ENCODE measurements around the gene KCNJ9. TPM values are rescaled to one million over a fixed set of nuclear protein-coding genes. Genes with fewer than 3 reads are reported as not detected.
A peak's percentile ranks its signal among the peaks of the same experiment; 100 is the strongest.

The KCNJ9 gene
- total RNA-seq, 1 donor from 2014 or later: not detected

DNA sequence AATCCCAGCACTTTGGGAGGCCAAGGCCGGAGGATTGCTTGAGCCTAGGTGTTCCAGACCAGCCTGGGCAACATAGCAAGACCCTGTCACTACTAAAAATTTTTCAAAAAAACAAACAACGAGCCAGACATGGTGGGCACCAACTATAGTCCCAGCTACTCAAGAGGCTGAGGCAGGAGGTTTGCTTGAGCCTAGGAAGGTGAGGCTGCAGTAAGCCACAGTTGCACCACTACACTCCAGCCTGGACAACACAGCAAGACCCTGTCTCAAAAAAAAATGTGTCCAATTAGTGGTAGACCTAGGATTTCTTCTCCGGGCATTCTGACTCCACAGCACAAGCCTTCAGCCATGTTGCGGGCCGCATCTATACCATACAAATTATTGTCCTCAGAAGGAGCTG is 23.8 kb downstream of the KCNJ9 start:
- Histone ChIP-seq H3K27ac (ENCODE audit: low read depth, low read length) (no peak overlapping the region), H3K9me3 (ENCODE audit: insufficient read depth, low read depth, low read length) (no peaks in the 10 kb centered on the region), H2AFZ (ENCODE audit: low read depth, low read length) (no peak overlapping the region), H3K79me2 (ENCODE audit: insufficient read depth, low read length) (no peaks in the 10 kb centered on the region), H3K4me1 (ENCODE audit: insufficient read depth, low read length) (peaks cover 6% of the 10 kb centered on the region), H3K27me3 (ENCODE audit: insufficient read depth, low read length) (peaks cover 10% of the 10 kb centered on the region), H3K36me3 (ENCODE audit: insufficient read depth, low read length) (no peaks in the 10 kb centered on the region), H3K9ac (ENCODE audit: low read length) (no peak overlapping the region), H3K4me2 (ENCODE audit: low read length) (no peak overlapping the region), H4K20me1 (ENCODE audit: insufficient read depth, low read length) (no peaks in the 10 kb centered on the region), H3K4me3 (ENCODE audit: insufficient read depth, low read depth, low read length) (no peak overlapping the region)
- no peak overlapping the region for H3K27ac Mint-ChIP-seq (ENCODE audit: unreplicated experiment)
- H3K4me1 Mint-ChIP-seq (ENCODE audit: low read depth, unreplicated experiment): peaks cover 32% of the 10 kb centered on the region
- TF ChIP-seq, protein P1, sequence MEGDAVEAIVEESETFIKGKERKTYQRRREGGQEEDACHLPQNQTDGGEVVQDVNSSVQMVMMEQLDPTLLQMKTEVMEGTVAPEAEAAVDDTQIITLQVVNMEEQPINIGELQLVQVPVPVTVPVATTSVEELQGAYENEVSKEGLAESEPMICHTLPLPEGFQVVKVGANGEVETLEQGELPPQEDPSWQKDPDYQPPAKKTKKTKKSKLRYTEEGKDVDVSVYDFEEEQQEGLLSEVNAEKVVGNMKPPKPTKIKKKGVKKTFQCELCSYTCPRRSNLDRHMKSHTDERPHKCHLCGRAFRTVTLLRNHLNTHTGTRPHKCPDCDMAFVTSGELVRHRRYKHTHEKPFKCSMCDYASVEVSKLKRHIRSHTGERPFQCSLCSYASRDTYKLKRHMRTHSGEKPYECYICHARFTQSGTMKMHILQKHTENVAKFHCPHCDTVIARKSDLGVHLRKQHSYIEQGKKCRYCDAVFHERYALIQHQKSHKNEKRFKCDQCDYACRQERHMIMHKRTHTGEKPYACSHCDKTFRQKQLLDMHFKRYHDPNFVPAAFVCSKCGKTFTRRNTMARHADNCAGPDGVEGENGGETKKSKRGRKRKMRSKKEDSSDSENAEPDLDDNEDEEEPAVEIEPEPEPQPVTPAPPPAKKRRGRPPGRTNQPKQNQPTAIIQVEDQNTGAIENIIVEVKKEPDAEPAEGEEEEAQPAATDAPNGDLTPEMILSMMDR (IDR thresholded peaks at IDR 0.05; ENCODE audit: insufficient read depth, low read depth, low read length): no peak
- no peak for TF ChIP-seq EZH2 (IDR thresholded peaks at IDR 0.05; ENCODE audit: insufficient read depth, low read length)
- peaks cover 2% of the 10 kb centered on the region for H3K9me3 Mint-ChIP-seq (ENCODE audit: unreplicated experiment)
- H3K27me3 Mint-ChIP-seq (ENCODE audit: low read depth, unreplicated experiment): peaks cover 12% of the 10 kb centered on the region
- DNase-seq (ENCODE audit: low read depth) (no peak), FAIRE-seq (no peak)
- H3K4me3 Mint-ChIP-seq (ENCODE audit: unreplicated experiment): no peak overlapping the region
- no peaks in the 10 kb centered on the region for H3K36me3 Mint-ChIP-seq (ENCODE audit: low read depth, unreplicated experiment)

DNA sequence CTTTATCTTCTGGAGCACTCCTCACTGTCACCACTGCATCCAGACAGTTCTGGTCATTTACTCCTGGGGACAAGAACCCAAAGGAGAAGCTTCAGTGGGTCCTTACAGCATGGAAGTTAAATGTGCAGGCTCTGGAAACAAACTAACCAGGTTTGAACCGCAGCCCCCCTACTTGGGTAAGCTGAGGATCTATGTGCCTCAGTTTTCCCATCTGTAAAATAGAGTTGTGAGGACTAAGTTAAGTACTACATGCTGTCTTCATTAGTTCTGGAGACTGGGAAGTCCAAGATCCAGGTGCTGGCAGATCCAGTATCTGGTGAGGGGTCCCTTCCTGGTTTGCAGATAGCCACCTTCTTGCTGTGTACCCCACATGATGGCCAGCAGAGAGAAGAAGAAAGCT is 26.2 kb downstream of the KCNJ9 start:
- H3K4me2 ChIP-seq (ENCODE audit: low read length): no peak overlapping the region
- no peaks in the 10 kb centered on the region for H3K9me3 ChIP-seq (ENCODE audit: insufficient read depth, low read depth, low read length)
- H3K36me3 ChIP-seq (ENCODE audit: insufficient read depth, low read length): no peaks in the 10 kb centered on the region
- Mint-ChIP-seq H3K27ac (ENCODE audit: unreplicated experiment) (no peak overlapping the region), H3K4me3 (ENCODE audit: unreplicated experiment) (no peak overlapping the region), H3K27me3 (ENCODE audit: low read depth, unreplicated experiment) (peaks cover 19% of the 10 kb centered on the region), H3K4me1 (ENCODE audit: low read depth, unreplicated experiment) (peaks cover 27% of the 10 kb centered on the region), H3K9me3 (ENCODE audit: unreplicated experiment) (peaks cover 2% of the 10 kb centered on the region), H3K36me3 (ENCODE audit: low read depth, unreplicated experiment) (no peaks in the 10 kb centered on the region)
- H3K27me3 ChIP-seq (ENCODE audit: insufficient read depth, low read length): peaks cover 16% of the 10 kb centered on the region
- DNase-seq (ENCODE audit: low read depth): no peak
- H3K27ac ChIP-seq (ENCODE audit: low read depth, low read length): no peak overlapping the region
- H4K20me1 ChIP-seq (ENCODE audit: insufficient read depth, low read length): no peaks in the 10 kb centered on the region
- H3K9ac ChIP-seq (ENCODE audit: low read length): no peak overlapping the region
- no peak for TF ChIP-seq EZH2 (IDR thresholded peaks at IDR 0.05; ENCODE audit: insufficient read depth, low read length)
- H3K4me3 ChIP-seq (ENCODE audit: insufficient read depth, low read depth, low read length): no peak overlapping the region
- FAIRE-seq: no peak
- no peaks in the 10 kb centered on the region for H3K4me1 ChIP-seq (ENCODE audit: insufficient read depth, low read length)
- no peak overlapping the region for H2AFZ ChIP-seq (ENCODE audit: low read depth, low read length)
- H3K79me2 ChIP-seq (ENCODE audit: insufficient read depth, low read length): no peaks in the 10 kb centered on the region

GRCh38 chr1:160108888-160109662 is 27.7 kb downstream of the KCNJ9 start:
- no peaks in the 10 kb centered on the region for H3K36me3 Mint-ChIP-seq (ENCODE audit: low read depth, unreplicated experiment)
- Histone ChIP-seq H3K4me2 (ENCODE audit: low read length) (no peak overlapping the region), H3K9ac (ENCODE audit: low read length) (no peak overlapping the region), H3K79me2 (ENCODE audit: insufficient read depth, low read length) (no peaks in the 10 kb centered on the region), H3K4me1 (ENCODE audit: insufficient read depth, low read length) (no peaks in the 10 kb centered on the region), H3K27ac (ENCODE audit: low read depth, low read length) (no peak overlapping the region), H4K20me1 (ENCODE audit: insufficient read depth, low read length) (no peaks in the 10 kb centered on the region), H2AFZ (ENCODE audit: low read depth, low read length) (no peak overlapping the region), H3K4me3 (ENCODE audit: insufficient read depth, low read depth, low read length) (no peak overlapping the region), H3K9me3 (ENCODE audit: insufficient read depth, low read depth, low read length) (no peaks in the 10 kb centered on the region), H3K36me3 (ENCODE audit: insufficient read depth, low read length) (no peaks in the 10 kb centered on the region), H3K27me3 (ENCODE audit: insufficient read depth, low read length) (peaks cover 19% of the 10 kb centered on the region)
- peaks cover 17% of the 10 kb centered on the region for H3K4me1 Mint-ChIP-seq (ENCODE audit: low read depth, unreplicated experiment)
- peaks cover 24% of the 10 kb centered on the region for H3K27me3 Mint-ChIP-seq (ENCODE audit: low read depth, unreplicated experiment)
- H3K27ac Mint-ChIP-seq (ENCODE audit: unreplicated experiment): peak overlapping the region; percentile 65
- DNase-seq (ENCODE audit: low read depth) (peak; percentile 22), FAIRE-seq (no peak)
- no peak overlapping the region for H3K4me3 Mint-ChIP-seq (ENCODE audit: unreplicated experiment)
- H3K9me3 Mint-ChIP-seq (ENCODE audit: unreplicated experiment): peaks cover 4% of the 10 kb centered on the region
- TF ChIP-seq, protein P1 (IDR thresholded peaks at IDR 0.05; ENCODE audit: insufficient read depth, low read depth, low read length): peak; percentile 66
- no peak for TF ChIP-seq EZH2 (IDR thresholded peaks at IDR 0.05; ENCODE audit: insufficient read depth, low read length)

All from astrocyte (in vitro differentiated cells and primary cell).